HG03196 (cell line): ENCODE measurements around the gene TTI1.
"Not testable (repeated sequence)": the region's sequence is repeated elsewhere in the genome, so short reads cannot be mapped to it uniquely, and the experiment has no call there.

ENCODE experiments used
- ATAC-seq: cut with Tn5 transposase; IDR thresholded peaks from one replicate; pipeline ENCODE4 v1.9.1; 2021; ENCODE audit not compliant: unreplicated experiment

Gene TTI1

GRCh38 chr20:37970856-37971245 lies 62.4 kb downstream of the TTI1 start:
- ATAC-seq: no peak

GRCh38 chr20:37969949-37970855 lies 63.1 kb downstream of the TTI1 start:
- no peak for ATAC-seq

- ATAC-seq: no peak
Observed at GRCh38 chr20:37968841-37969401, 64.3 kb downstream of the TTI1 start.

- ATAC-seq: not testable (repeated sequence)
Observed at GRCh38 chr20:37963483-37963882, 69.8 kb downstream of the TTI1 start.

GRCh38 chr20:37961066-37961465 lies 72.2 kb downstream of the TTI1 start:
- ATAC-seq: no peak

- ATAC-seq: no peak
Observed at GRCh38 chr20:37958856-37959520, 74.3 kb downstream of the TTI1 start.

GRCh38 chr20:37956107-37956585 lies 77.1 kb downstream of the TTI1 start:
- no peak for ATAC-seq

- no peak for ATAC-seq
Observed at GRCh38 chr20:37955511-37955910, 77.7 kb downstream of the TTI1 start.

- no peak for ATAC-seq
Observed at GRCh38 chr20:37954626-37955025, 78.6 kb downstream of the TTI1 start.

- no peak for ATAC-seq
Observed at GRCh38 chr20:37954190-37954589, 79.1 kb downstream of the TTI1 start.

- ATAC-seq: no peak
Observed at GRCh38 chr20:37948956-37949355, 84.3 kb downstream of the TTI1 start.

GRCh38 chr20:37947943-37948342 lies 85.3 kb downstream of the TTI1 start:
- no peak for ATAC-seq

- no peak for ATAC-seq
Observed at GRCh38 chr20:37946946-37947345, 86.3 kb downstream of the TTI1 start.

GRCh38 chr20:37945091-37945547 lies 88.1 kb downstream of the TTI1 start:
- ATAC-seq: no peak

GRCh38 chr20:37944456-37944981 lies 88.7 kb downstream of the TTI1 start:
- no peak for ATAC-seq

- no peak for ATAC-seq
Observed at GRCh38 chr20:37943501-37944455, 89.5 kb downstream of the TTI1 start.

- ATAC-seq: no peak
Observed at GRCh38 chr20:37943033-37943432, 90.2 kb downstream of the TTI1 start.

- ATAC-seq: no peak
Observed at GRCh38 chr20:37941992-37942391, 91.3 kb downstream of the TTI1 start.

- no peak for ATAC-seq
Observed at GRCh38 chr20:37941332-37941731, 91.9 kb downstream of the TTI1 start.

- no peak for ATAC-seq
Observed at GRCh38 chr20:37940858-37941257, 92.4 kb downstream of the TTI1 start.
